HG03457 (cell line): Measurements from ENCODE around the gene SPTLC3.

ENCODE experiments used
- ATAC-seq: cut with Tn5 transposase; IDR thresholded peaks from one replicate; pipeline ENCODE4 v1.9.1; 2021; ENCODE audit warnings: moderate number of reproducible peaks; ENCODE audit not compliant: unreplicated experiment

The SPTLC3 gene

DNA sequence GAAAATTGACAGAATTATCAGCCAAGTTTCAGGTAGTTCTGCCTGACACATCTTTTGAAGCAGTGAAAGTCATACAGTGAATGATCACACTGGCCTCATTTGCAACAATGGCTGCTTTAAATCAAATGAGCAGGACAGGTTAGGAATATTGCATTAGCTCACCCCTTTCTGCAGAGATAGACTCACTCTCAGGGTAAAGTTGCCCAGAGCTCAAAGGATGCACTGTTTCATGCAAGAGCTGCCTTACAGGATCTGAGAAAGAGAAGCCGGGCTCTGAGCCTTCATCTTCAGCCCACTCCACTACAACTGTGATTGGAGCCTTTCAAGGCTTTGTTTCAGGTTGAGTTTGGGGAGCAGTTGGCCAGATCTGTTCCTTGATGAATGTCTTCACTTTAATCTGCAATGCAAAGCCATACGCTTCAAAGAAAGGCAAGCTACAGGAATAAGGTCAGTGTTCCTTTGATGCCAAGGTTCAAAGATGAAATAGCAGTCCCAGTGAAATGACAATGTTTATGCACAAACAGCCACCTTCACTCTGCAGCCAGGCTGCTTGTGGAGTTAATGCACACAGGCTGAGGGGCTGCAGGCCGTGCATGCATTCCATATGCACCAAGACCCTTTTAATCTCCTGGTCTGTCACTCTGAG is 121.4 kb downstream of the SPTLC3 start:
- no peak for ATAC-seq

DNA sequence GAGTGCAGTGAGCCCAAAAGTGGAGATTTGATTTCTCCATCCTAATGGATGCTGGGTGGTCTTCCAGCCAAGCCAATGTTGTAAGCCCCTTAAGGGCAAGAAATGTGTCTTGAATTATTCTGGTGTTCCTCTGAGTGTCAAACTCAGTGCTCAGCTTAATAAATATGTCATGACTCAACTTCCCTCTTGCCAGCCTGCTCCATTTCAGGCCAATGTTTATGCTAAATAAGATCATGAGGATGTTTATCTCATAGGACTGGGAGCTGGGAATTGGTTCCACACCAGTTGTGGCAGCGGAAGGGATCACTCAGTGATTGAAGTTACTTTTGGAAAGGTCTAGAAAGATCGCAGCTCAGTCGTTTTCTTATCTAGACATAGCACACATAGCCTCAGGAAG is 121.9 kb downstream of the SPTLC3 start:
- ATAC-seq, result no peak

DNA sequence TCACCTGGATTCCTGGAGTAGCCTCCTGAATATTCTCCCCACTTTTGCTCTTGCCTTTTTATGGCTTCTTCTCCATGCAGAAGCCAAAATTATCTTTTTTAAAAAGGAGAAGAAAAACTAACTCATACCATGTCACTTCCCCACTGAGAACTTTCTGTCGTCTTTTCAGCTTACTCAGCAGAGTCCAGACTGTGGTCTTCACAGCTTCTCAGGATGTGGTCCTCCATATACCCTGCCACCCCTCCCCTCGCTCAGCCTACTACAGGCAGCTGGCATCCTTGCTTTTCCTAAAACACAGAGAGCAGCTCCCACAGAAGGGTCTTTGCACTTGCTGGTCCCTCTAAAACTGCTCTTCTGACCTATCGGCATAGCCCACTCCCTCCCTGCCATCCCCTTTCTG is 122.9 kb downstream of the SPTLC3 start:
- ATAC-seq, result no peak

- ATAC-seq, result no peak
Observed at GRCh38 chr20:13139459-13140150, 130.8 kb downstream of the SPTLC3 start.

- ATAC-seq, result no peak
Observed at GRCh38 chr20:13140201-13140600, 131.4 kb downstream of the SPTLC3 start.

GRCh38 chr20:13140775-13141174 is 132.0 kb downstream of the SPTLC3 start:
- ATAC-seq, result no peak

DNA sequence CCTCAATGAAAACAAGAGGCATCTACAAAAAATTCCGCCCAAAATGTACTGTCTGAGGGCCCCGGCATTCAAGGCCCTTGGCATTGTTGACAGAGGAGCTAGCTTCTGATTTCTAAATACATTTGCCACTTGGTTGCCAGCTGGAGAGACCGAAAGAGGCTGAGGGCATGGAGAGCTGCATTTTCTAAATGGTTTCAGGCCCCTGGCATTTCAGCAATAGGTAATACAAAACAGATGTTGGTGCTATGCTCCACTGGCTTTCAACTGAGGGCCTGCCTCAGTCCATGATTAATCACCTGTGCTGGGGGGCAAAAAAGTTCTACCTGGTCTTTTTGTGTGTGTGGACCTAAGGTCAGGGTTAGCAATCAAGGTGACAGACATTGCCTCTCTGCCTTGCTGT is 132.8 kb downstream of the SPTLC3 start:
- ATAC-seq, result no peak

DNA sequence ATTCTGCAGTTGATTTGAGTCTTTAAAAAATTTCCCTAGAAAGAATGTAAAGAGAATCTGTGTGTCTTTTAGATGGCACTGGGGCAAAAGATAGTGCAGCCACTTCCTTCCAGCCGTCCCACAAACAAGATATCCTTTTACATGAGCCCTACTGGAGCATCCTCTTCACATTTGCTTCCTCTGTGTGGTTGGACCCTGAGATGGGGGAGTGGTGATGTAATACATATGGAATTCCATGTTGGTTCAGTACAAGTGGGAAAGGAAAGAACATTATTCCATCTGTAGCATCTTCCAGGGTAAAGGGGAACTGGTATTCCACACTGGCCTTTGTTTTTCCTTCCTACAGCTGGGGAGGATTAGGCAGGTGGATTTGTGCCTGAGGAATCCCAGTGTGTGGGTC is 133.4 kb downstream of the SPTLC3 start:
- no peak for ATAC-seq

DNA sequence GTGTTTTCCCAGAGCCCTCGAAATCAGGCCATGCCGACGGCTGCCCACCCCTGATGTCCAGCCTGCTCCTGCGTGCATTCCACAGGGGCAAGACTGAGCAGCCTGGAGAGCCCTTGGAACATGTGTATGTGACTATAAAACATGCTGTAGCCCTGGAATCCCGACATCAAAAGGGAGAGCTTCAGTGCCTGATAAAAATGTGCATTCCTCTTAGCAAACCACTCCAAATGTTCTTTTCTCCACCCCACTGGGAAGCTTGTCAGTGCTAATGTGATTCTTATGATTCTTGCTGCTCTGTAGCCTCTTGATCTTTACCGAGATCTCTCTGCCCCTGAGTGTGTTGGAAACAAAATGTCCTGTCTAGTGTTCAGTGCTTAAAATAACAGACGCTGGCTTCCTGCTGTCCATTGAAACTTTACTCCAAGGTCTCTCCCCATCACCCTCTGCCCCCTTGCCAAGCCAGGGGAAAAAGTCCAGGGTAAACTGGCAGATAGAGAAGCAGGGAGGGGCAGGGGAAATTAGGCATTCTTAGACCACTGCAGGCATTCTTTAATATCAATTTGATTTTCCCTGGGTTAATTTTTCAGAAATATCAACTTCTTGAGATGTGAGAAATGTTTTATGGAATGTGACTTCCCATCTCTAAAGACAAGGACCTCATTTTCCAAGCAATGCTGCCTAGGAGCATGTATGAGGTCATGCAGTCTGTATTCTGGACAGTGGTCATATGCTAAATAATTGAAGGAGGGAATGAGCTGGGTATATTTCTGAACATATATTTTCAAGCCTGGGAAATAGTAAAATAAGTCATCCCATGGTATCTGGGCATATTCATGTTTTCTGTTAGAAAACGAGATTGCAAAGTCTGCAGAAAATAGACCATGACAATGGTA is 138.5 kb downstream of the SPTLC3 start:
- no peak for ATAC-seq

GRCh38 chr20:13147971-13148370 is 139.2 kb downstream of the SPTLC3 start:
- no peak for ATAC-seq

GRCh38 chr20:13148402-13148801 is 139.6 kb downstream of the SPTLC3 start:
- no peak for ATAC-seq

DNA sequence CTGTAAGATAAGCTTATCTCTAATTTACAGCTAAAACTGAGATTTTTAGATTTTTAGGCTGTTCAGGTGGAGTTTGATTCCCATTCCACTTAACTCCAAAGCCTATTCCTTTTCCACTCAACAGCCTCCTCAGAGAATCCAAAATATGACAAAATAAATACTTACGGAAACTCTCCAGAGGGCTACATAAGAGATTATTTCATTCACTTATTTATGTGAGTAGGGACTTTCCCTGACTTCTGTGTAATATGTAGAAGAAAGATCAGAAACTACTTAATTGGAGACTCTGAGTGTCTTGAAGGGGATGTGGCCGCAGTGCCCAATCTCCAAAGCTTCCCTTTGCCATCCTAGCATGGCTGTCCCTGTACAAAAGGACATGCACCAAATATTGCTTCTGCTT is 140.2 kb downstream of the SPTLC3 start:
- no peak for ATAC-seq

- no peak for ATAC-seq
Observed at GRCh38 chr20:13149371-13150105, 140.8 kb downstream of the SPTLC3 start.

GRCh38 chr20:13158369-13158768 is 149.6 kb downstream of the SPTLC3 start:
- no peak for ATAC-seq

GRCh38 chr20:13159889-13160288 is 151.1 kb downstream of the SPTLC3 start:
- ATAC-seq, result no peak

DNA sequence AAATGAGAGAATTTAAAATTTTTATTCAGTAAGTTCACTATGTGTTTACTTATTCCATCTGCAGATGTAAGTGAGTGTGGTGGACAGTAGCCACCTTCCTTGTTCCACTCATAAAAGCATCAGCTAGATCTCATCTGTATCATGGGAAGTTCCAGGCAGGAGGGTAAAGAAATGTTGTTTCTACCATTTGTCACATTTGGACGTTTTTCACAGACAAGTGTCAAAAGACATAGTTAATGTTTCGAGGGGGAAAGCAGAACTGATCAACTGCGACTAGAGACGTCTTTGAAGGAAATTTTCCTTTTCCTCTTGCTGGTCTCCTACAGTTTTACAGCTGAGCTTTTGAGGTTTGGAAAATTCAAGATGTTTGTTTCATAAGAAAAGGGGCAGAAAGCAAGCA is 156.4 kb downstream of the SPTLC3 start:
- ATAC-seq, result no peak

DNA sequence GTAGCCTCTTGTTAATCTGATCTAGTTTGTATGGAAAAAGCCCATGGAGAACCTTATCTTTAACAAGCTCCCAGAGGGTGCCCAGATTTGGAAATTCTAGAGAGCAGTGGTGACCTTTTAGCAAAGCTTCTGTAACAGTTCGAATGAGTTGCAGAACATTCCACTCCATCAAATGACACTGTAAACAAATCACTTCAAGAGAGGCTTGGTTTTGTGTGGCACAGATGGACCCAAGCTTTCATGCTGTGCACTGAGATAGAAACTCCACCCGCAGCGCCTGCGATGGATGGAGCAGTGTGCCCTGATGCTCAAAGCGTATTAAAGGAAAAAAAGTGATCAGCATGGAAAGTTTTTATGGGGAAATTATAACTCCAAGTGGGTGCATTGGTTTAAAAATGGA is 157.2 kb downstream of the SPTLC3 start:
- no peak for ATAC-seq

GRCh38 chr20:13166437-13166836 is 157.7 kb downstream of the SPTLC3 start:
- ATAC-seq, result no peak

DNA sequence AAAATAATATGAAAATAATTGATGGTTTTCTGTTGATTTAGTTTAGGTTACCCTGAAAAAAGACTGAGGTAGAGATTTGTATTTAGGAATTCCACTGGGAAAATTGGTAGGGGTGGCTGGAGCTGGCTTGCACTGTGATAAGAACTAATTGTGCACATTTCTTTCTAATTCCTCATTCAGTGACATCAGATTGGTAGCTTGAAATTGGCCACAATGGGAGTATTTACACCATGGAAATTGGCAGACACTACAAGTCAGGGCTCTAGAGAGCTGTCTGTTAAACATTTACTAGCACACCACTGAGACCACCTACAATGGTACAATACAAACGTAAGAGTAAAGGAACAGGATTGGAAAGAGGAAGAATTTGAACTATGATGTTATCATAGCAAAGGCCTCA is 160.3 kb downstream of the SPTLC3 start:
- ATAC-seq, result no peak

DNA sequence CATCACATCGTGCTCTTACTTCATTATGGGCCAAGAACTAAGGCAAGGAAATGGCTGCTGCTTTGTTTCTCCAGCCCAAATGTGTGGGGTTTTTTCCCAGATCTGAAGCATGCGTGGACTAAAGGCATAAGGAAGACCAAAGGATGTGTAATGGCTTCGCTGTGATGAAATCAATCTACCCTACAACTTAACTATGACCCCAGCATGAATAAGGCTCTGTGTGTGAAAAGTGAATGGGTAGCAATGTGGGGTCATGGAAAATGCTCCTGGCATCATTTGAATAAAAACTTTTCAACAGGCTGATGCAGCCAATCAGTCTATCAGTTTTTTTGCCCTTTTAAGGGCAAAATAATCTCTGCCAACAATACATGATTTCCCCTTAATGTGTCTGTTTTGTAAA is 162.0 kb downstream of the SPTLC3 start:
- no peak for ATAC-seq

DNA sequence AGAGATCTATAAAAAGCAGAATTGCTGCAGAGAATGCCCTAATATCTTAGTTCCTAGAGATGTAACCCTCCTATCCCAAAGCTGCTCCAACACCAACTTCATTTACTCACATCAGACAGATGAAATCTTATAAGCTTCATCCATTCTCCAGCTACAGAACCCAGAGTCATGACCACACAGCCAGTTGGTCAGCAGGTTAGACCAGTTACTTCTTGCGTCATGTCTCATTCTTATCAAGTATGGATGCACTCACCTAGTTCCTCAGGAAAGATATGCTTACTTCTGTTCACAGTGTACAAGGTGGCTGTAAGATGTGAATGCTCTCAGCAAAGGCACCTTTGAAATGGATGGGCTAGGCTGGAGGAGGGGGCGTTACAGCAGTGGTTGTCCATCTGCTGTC is 164.4 kb downstream of the SPTLC3 start:
- ATAC-seq, result no peak
